Posterior vena cava (tissue), 2 donors: ENCODE data around the gene DDX59. TPM values are rescaled to one million over a fixed set of nuclear protein-coding genes. Genes with fewer than 3 reads are reported as not detected.

Source experiments
- total RNA-seq, 2 donors: library from RNA; stranded (reverse); fragmentation: NEBNext Ultra II Directional; extraction: Animal tissue kit (Norgen Biotek cat#: 25700); gene quantifications; one replicate each; pipeline ENCODE4 v1.2.1, GENCODE V29; 2021
- donor health status: DM: yes; HTN: yes; CAD: no.
- donor health status: DM: yes; HTN: yes; CAD: no.

DDX59 gene
- total RNA-seq, 2 donors from 2014 or later = 27.1 to 27.6 TPM

Other genes with a start within 250 kb of the DDX59 start
- under 1 TPM; 0.14 to 0.32 TPM for gene KIF14, start 49.2 kb downstream of the DDX59 start, total RNA-seq
- gene CAMSAP2, start 69.0 kb upstream of the DDX59 start, total RNA-seq = 10 to 100 TPM; 31.9 to 48.6 TPM
- gene GPR25, start 203.1 kb upstream of the DDX59 start, total RNA-seq = not detected
- under 1 TPM; 0.29 to 0.51 TPM for gene INAVA, start 225.0 kb upstream of the DDX59 start, total RNA-seq